Liver (tissue), 9 donors: Measurements from ENCODE around the gene ZAP70. TPM values are rescaled to one million over a fixed set of nuclear protein-coding genes. Genes with fewer than 3 reads are reported as not detected.

ENCODE experiments used
- DNase-seq: peaks from one replicate; pipeline ENCODE4 v3.0.0-alpha.2; 2017; ENCODE audit warnings: low spot score
- H3K27ac ChIP-seq, 2 donors: one replicate each; pipeline ENCODE4 v1.7.0; 2013; ENCODE audit warnings: inconsistent platforms in 2 of 2, low read length in 2 of 2, control low read depth in 1 of 2, low read depth in 1 of 2, mild to moderate bottlenecking in 1 of 2
- H3K27me3 ChIP-seq, 4 donors: one replicate each; pipeline versions ENCODE4 v1.6.1 to v1.7.0; 2013; ENCODE audit warnings: low read length in 3 of 4, inconsistent platforms in 1 of 4, mild to moderate bottlenecking in 1 of 4, moderate library complexity in 1 of 4; ENCODE audit not compliant: control insufficient read depth in 4 of 4, insufficient read depth in 4 of 4
- H3K36me3 ChIP-seq, 4 donors: one replicate each; pipeline versions ENCODE4 v1.6.1 to v1.7.0; 2013; ENCODE audit warnings: low read length in 3 of 4, mild to moderate bottlenecking in 3 of 4, low read depth in 1 of 4, moderate library complexity in 1 of 4; ENCODE audit not compliant: control insufficient read depth in 4 of 4, insufficient read depth in 3 of 4
- H3K4me1 ChIP-seq, 4 donors: one replicate each; pipeline versions ENCODE4 v1.6.1 to v1.7.0; 2013; ENCODE audit warnings: low read length in 3 of 4, mild to moderate bottlenecking in 3 of 4, moderate library complexity in 1 of 4; ENCODE audit not compliant: control insufficient read depth in 4 of 4, insufficient read depth in 4 of 4
- H3K4me3 ChIP-seq, 3 donors: one replicate each; pipeline versions ENCODE4 v1.6.1 to v1.7.0; 2013; ENCODE audit warnings: low read length in 3 of 3, control low read depth in 1 of 3, low read depth in 1 of 3, mild to moderate bottlenecking in 1 of 3
- H3K9ac ChIP-seq, 2 donors: one replicate each; pipeline ENCODE4 v1.7.0; 2013; ENCODE audit warnings: low read length in 2 of 2, mild to moderate bottlenecking in 2 of 2, moderate library complexity in 2 of 2, control low read depth in 1 of 2, low read depth in 1 of 2
- H3K9me3 ChIP-seq, 4 donors: one replicate each; pipeline versions ENCODE4 v1.6.1 to v1.7.0; 2013; ENCODE audit warnings: low read length in 3 of 4; ENCODE audit not compliant: control insufficient read depth in 4 of 4
- ATF3 ChIP-seq: IDR thresholded peaks from 2 replicates; pipeline ENCODE4 v1.6.1; 2016; ENCODE audit warnings: antibody characterized with exemption
- EGR1 ChIP-seq, 2 donors: IDR thresholded peaks; 2 replicates each; pipeline ENCODE4 v1.6.1; 2016 to 2018; ENCODE audit warnings: antibody characterized with exemption in 2 of 2, low read depth in 2 of 2
- FOXA1 ChIP-seq: IDR thresholded peaks from 2 replicates; pipeline ENCODE4 v1.6.1; 2016; ENCODE audit warnings: antibody characterized with exemption
- FOXA2 ChIP-seq: IDR thresholded peaks from 2 replicates; pipeline ENCODE4 v1.6.1; 2016; ENCODE audit warnings: antibody characterized with exemption
- GABPA ChIP-seq, 2 donors: IDR thresholded peaks in 1 of 2; conservative IDR thresholded peaks in 1 of 2; 2 replicates each; pipeline ENCODE4 v1.6.1; 2016; ENCODE audit warnings: antibody characterized with exemption in 2 of 2, mild to moderate bottlenecking in 1 of 2, moderate library complexity in 1 of 2
- HNF4A ChIP-seq, 2 donors: conservative IDR thresholded peaks; 2 replicates each; pipeline ENCODE4 v1.6.1; 2016; ENCODE audit warnings: antibody characterized with exemption in 2 of 2, mild to moderate bottlenecking in 2 of 2
- HNF4G ChIP-seq: IDR thresholded peaks from 2 replicates; pipeline ENCODE4 v1.6.1; 2016; ENCODE audit warnings: antibody characterized with exemption
- JUND ChIP-seq, 2 donors: IDR thresholded peaks; 2 replicates each; pipeline ENCODE4 v1.6.1; 2016; ENCODE audit warnings: antibody characterized with exemption in 2 of 2
- NR2F2 ChIP-seq: IDR thresholded peaks from 2 replicates; pipeline ENCODE4 v1.6.1; 2016; ENCODE audit warnings: antibody characterized with exemption
- RAD21 ChIP-seq, 2 donors: IDR thresholded peaks; 2 replicates each; pipeline ENCODE4 v1.6.1; 2016; ENCODE audit warnings: antibody characterized with exemption in 2 of 2, mild to moderate bottlenecking in 2 of 2
- RXRA ChIP-seq, 2 donors: IDR thresholded peaks; 2 replicates each; pipeline ENCODE4 v1.6.1; 2017 to 2018; ENCODE audit warnings: antibody characterized with exemption in 2 of 2, mild to moderate bottlenecking in 1 of 2
- SP1 ChIP-seq: IDR thresholded peaks from 2 replicates; pipeline ENCODE4 v1.6.1; 2018; ENCODE audit warnings: antibody characterized with exemption, mild to moderate bottlenecking
- TAF1 ChIP-seq: conservative IDR thresholded peaks from 2 replicates; pipeline ENCODE4 v1.6.1; 2016; ENCODE audit warnings: antibody characterized with exemption, mild to moderate bottlenecking
- YY1 ChIP-seq: IDR thresholded peaks from 2 replicates; pipeline ENCODE4 v1.6.1; 2016; ENCODE audit warnings: antibody characterized with exemption, mild to moderate bottlenecking
- ZBTB33 ChIP-seq: IDR thresholded peaks from 2 replicates; pipeline ENCODE4 v1.6.1; 2016; ENCODE audit warnings: antibody characterized with exemption
- WGBS: extraction: QIAGEN DNeasy Blood & Tissue Kit; methylation state at CpG from one replicate; pipeline ENCODE4 v1.1.7; 2013; 5-methylcytosine and 5-hydroxymethylcytosine counted together
- polyA plus RNA-seq, 2 donors: library from polyadenylated mRNA; stranded (reverse) in 1 of 2; unstranded in 1 of 2; fragments of 200-250 nt in 1 of 2; fragments of >200 nt in 1 of 2; fragmentation: Nextera tagmentation in 1 of 2; extraction: Ambion mirVana in 1 of 2; gene quantifications; one replicate each; pipeline versions ENCODE4 v1.2.1 to v1.2.3, GENCODE V29; 2013 to 2015
- total RNA-seq, 2 donors: library from RNA; depleted of rRNA; stranded (reverse); fragments of >200 nt; gene quantifications; one replicate each; pipeline ENCODE4 v1.2.3, GENCODE V29; 2014
- TF ChIP-seq, protein P1 (sequence below): IDR thresholded peaks from 2 replicates; pipeline ENCODE4 v1.6.1; 2016; ENCODE audit warnings: antibody characterized with exemption
- TF ChIP-seq, protein P2 (sequence below): fragments of 150-350 bp; IDR thresholded peaks from 2 replicates; pipeline ENCODE4 v1.5.1; 2017; ENCODE audit warnings: improper control_type of control experiment, low read depth, low read length; ENCODE audit not compliant: missing input control
- TF ChIP-seq, protein P3 (sequence below): IDR thresholded peaks from 2 replicates; pipeline ENCODE4 v1.6.1; 2016; ENCODE audit warnings: antibody characterized with exemption, mild to moderate bottlenecking
- donor health status: healthy.
- donor health status: healthy.
- donor health status: healthy.
- donor health status: healthy.
- donor health status: healthy.

The ZAP70 gene
- total and polyA plus RNA-seq, 4 donors = 1.2 to 4.9 (median 1.4) TPM

GRCh38 chr2:97755491-97755890, 42.1 kb downstream of the ZAP70 start (continued):
- TF ChIP-seq ZBTB33 (no peak), TAF1 (no peak), RXRA (IDR thresholded peaks at IDR 0.05) (no peak), ATF3 (no peak), JUND (IDR thresholded peaks at IDR 0.05) (no peak), YY1 (no peak)

- no peak for DNase-seq
- peaks cover 3 to 60% (median 39%) of the 10 kb centered on the region in 4 donors for H3K36me3 ChIP-seq
- no peak overlapping the region for H3K4me3 ChIP-seq
- H3K27ac ChIP-seq = no peak overlapping the region
- TF ChIP-seq HNF4A (conservative IDR thresholded peaks at IDR 0.05) (no peak), GABPA (IDR thresholded peaks at IDR 0.05 in 1 of 2, conservative IDR thresholded peaks at IDR 0.05 in 1 of 2) (no peak), EGR1 (IDR thresholded peaks at IDR 0.05; ENCODE audit: low read depth in 2 of 2) (no peak), RXRA (IDR thresholded peaks at IDR 0.05) (no peak), HNF4G (no peak), JUND (IDR thresholded peaks at IDR 0.05) (no peak), ATF3 (no peak), SP1 (no peak), FOXA1 (no peak), RAD21 (IDR thresholded peaks at IDR 0.05) (no peak), NR2F2 (no peak), TAF1 (no peak), FOXA2 (no peak), YY1 (no peak), ZBTB33 (no peak)
- TF ChIP-seq, protein P1, sequence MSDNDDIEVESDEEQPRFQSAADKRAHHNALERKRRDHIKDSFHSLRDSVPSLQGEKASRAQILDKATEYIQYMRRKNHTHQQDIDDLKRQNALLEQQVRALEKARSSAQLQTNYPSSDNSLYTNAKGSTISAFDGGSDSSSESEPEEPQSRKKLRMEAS = no peak
- TF ChIP-seq, protein P2, sequence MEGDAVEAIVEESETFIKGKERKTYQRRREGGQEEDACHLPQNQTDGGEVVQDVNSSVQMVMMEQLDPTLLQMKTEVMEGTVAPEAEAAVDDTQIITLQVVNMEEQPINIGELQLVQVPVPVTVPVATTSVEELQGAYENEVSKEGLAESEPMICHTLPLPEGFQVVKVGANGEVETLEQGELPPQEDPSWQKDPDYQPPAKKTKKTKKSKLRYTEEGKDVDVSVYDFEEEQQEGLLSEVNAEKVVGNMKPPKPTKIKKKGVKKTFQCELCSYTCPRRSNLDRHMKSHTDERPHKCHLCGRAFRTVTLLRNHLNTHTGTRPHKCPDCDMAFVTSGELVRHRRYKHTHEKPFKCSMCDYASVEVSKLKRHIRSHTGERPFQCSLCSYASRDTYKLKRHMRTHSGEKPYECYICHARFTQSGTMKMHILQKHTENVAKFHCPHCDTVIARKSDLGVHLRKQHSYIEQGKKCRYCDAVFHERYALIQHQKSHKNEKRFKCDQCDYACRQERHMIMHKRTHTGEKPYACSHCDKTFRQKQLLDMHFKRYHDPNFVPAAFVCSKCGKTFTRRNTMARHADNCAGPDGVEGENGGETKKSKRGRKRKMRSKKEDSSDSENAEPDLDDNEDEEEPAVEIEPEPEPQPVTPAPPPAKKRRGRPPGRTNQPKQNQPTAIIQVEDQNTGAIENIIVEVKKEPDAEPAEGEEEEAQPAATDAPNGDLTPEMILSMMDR = no peak
- TF ChIP-seq, protein P3, sequence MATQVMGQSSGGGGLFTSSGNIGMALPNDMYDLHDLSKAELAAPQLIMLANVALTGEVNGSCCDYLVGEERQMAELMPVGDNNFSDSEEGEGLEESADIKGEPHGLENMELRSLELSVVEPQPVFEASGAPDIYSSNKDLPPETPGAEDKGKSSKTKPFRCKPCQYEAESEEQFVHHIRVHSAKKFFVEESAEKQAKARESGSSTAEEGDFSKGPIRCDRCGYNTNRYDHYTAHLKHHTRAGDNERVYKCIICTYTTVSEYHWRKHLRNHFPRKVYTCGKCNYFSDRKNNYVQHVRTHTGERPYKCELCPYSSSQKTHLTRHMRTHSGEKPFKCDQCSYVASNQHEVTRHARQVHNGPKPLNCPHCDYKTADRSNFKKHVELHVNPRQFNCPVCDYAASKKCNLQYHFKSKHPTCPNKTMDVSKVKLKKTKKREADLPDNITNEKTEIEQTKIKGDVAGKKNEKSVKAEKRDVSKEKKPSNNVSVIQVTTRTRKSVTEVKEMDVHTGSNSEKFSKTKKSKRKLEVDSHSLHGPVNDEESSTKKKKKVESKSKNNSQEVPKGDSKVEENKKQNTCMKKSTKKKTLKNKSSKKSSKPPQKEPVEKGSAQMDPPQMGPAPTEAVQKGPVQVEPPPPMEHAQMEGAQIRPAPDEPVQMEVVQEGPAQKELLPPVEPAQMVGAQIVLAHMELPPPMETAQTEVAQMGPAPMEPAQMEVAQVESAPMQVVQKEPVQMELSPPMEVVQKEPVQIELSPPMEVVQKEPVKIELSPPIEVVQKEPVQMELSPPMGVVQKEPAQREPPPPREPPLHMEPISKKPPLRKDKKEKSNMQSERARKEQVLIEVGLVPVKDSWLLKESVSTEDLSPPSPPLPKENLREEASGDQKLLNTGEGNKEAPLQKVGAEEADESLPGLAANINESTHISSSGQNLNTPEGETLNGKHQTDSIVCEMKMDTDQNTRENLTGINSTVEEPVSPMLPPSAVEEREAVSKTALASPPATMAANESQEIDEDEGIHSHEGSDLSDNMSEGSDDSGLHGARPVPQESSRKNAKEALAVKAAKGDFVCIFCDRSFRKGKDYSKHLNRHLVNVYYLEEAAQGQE = no peak
- 97% methylated on average over 18 of the region's 18 CpGs for WGBS
- H3K4me1 ChIP-seq = no peaks in the 10 kb centered on the region
- H3K9me3 ChIP-seq = no peaks in the 10 kb centered on the region
- H3K9ac ChIP-seq = no peak overlapping the region
- no peaks in the 10 kb centered on the region for H3K27me3 ChIP-seq
These were observed 43.7 kb downstream of the ZAP70 start for GRCh38 chr2:97757062-97757461.
